ENCODE measurements around the gene ADGRF3. TPM values are rescaled to one million over a fixed set of nuclear protein-coding genes. Genes with fewer than 3 reads are reported as not detected.

ADGRF3 gene
- total RNA-seq, 1 experiment from 2014 or later, result not detected

DNA sequence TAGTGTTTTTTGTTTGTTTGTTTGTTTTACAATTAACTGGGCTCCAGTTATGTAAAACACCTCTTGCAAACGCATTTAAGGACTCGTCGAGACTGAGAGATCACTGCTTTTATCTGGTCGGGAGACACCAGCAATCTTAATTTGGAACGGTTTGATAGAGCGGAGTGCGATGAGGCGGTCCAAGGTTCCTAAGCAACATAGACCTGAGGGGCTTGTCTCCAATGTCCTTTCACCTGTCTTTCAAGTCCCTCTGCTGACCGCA lies 1.4 kb downstream of the ADGRF3 start (continued):
- TF ChIP-seq YY1 (IDR thresholded peaks at IDR 0.05; ENCODE audit: extremely low read depth, insufficient replicate concordance, low read depth, low read length) (no peak), ATF3 (IDR thresholded peaks at IDR 0.05) (no peak)

GRCh38 chr2:26344581-26345282 lies 1.9 kb downstream of the ADGRF3 start:
- ChIA-PET RAD21 (ENCODE audit: low non-redundant PET in 1 of 2, low total read pairs in 2 of 2, uncharacterized antibody in 2 of 2, unreplicated experiment in 2 of 2) (no interaction called here), CTCF (interaction anchor here (0.8 kb wide), 1 partner anchor 13 kb away, joined by 3 read pairs; no protein-coding TSS in a partner anchor), POLR2A (interaction anchor here (1.7 to 3.0 kb wide), 2 partner anchors 11 to 29 kb away, joined by 7 to 30 read pairs; no protein-coding TSS in a partner anchor)
- ATAC-seq, result peak; percentile 37
- no peak overlapping the region for H2AFZ ChIP-seq (ENCODE audit: low read depth, low read length, poor library complexity, severe bottlenecking)
- peak overlapping the region; percentile 83 for H3K4me2 ChIP-seq (ENCODE audit: low read length)
- H3K27ac ChIP-seq (ENCODE audit: low read depth, low read length), result peak overlapping the region; percentile 90
- H3K4me3 ChIP-seq (replicated peaks in 1 of 2; ENCODE audit: low read depth in 1 of 2, low read length in 2 of 2), result peak overlapping the region; percentile 82 to 86
- no peaks in the 10 kb centered on the region for H3K27me3 ChIP-seq (ENCODE audit: insufficient read depth, low read length)
- no peaks in the 10 kb centered on the region for H3K9me3 ChIP-seq (ENCODE audit: control insufficient read depth in 1 of 2, insufficient read depth in 1 of 2, low read depth in 1 of 2, low read length in 2 of 2)
- intact Hi-C loops (cut with micrococcal nuclease), result no loop called here
- H4K20me1 ChIP-seq (ENCODE audit: insufficient read depth), result peaks cover 5% of the 10 kb centered on the region; the same call in 1 of the 2 replicates
- peak; percentile 40; the same call in 1 of the 2 replicates for TF ChIP-seq POLR2AphosphoS5 (IDR thresholded peaks at IDR 0.05; ENCODE audit: low read depth, low read length)
- no peak for TF ChIP-seq EZH2phosphoT487 (IDR thresholded peaks at IDR 0.05; ENCODE audit: borderline replicate concordance)
- no peak for TF ChIP-seq ZNF274 (IDR thresholded peaks at IDR 0.05; ENCODE audit: low read depth, low read length)
- peak; percentile 28; the same call in 1 of the 2 replicates for TF ChIP-seq CBX3 (IDR thresholded peaks at IDR 0.05; ENCODE audit: low read depth)
- peak; percentile 71; the same call in 1 of the 2 replicates for TF ChIP-seq JUND (IDR thresholded peaks at IDR 0.05)
- peak; percentile 78 for TF ChIP-seq FOSL1 (IDR thresholded peaks at IDR 0.05; ENCODE audit: low read depth)
- peak; percentile 73 for DNase-seq (ENCODE audit: low read depth, low spot score)
- H3K9me2 ChIP-seq (ENCODE audit: insufficient read depth), result no peaks in the 10 kb centered on the region
- BruUV-seq (replicated peaks), result no TSS peak
- H3K4me1 ChIP-seq (ENCODE audit: control insufficient read depth in 1 of 2, insufficient read depth in 2 of 2, low read length in 2 of 2), result peaks cover 10 to 46% of the 10 kb centered on the region in 2 experiments
- no peaks in the 10 kb centered on the region for H3K36me3 ChIP-seq (ENCODE audit: control insufficient read depth in 1 of 2, insufficient read depth in 2 of 2, low read length in 2 of 2)
- peak overlapping the region; percentile 96 for H3K9ac ChIP-seq (ENCODE audit: low read length)
- peaks cover 55% of the 10 kb centered on the region for H3K79me2 ChIP-seq (ENCODE audit: insufficient read depth, low read length)
